GM20431 (cell line): ENCODE measurements around the gene CDH4.
"Not testable (repeated sequence)": the region's sequence is repeated elsewhere in the genome, so short reads cannot be mapped to it uniquely, and the experiment has no call there.

Source experiments
- in situ Hi-C: fragments of 300-500 bp; cut with MseI, MboI; formaldehyde crosslinking; loops from one replicate; pipeline ENCODE4 v1.15.0; 2020; ENCODE audit warnings: low sequenced_read_pairs; ENCODE audit not compliant: unreplicated experiment

Gene CDH4

GRCh38 chr20:61972636-61973508, 720.8 kb downstream of the CDH4 start:
- in situ Hi-C loops = no loop called here

GRCh38 chr20:61973515-61974356, 721.7 kb downstream of the CDH4 start:
- in situ Hi-C loops = no loop called here

DNA sequence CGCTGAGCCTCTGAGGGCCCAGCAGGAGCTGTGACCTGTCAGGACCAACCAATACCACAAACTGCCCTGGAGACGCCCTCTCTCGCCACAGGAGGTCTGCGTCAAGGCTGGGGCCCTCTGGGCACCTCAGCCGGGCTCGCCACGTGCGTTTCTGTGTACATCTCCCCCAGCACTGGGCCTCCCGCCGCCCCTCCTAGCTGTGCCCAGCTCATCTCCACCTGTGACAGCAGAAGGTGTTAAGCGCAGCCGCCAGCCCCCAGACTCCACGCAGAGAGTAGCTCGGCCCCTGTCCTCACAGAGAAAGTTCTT, 722.2 kb downstream of the CDH4 start:
- in situ Hi-C loops = no loop called here

DNA sequence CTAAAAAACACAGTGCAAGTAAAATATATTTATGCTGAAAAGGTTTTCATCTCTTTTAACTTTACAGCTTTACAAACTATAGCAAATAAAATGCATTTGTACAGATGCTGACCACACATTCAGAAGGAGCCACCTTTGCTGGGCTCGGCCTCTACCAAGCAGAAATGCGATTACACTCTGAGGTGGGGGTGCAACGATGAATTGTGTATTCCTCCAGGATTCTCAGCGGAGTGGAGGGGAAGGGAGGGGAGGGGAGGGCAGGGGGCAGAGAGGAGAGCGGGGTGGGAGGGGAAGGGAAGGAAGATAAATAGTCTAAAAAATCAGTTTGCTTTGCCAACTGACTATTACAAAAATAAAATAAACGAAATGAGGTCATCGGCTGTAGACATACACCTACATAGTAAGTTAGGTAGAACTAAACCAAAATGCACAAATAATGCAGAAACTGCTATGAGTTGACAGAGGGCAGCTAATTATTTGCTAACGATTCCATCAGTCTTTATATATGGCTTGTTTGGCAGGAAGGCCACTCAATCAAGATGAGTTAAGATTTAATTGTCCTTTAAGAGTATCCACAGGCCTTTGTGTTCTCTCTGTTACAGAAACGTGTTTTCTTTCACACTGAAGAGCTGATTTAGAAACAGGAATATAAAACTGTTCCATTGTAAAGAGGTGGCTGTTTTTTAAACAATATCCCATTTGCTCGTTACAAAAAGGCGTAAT, 723.5 kb downstream of the CDH4 start:
- in situ Hi-C loops = no loop called here

DNA sequence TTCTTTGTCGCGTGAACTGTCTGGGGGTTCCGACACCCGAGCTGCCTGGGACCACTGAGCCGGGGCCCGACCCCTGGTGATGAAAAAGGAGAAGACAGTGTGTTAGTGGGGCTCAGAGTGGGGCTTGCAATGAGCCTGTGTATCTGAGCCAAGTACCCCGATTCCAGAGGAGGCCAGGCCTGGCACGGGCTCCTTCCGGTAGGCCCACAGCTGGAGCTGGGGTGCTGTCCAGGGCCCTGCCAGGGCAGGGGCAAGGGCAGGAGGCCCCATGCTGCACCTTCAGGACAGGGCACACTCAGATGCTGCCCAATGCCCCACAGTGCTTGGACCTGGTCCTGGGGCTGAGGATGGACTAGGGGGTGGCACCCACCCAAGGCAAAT, 724.2 kb downstream of the CDH4 start:
- in situ Hi-C loops = no loop called here

- in situ Hi-C loops = no loop called here
Measured at GRCh38 chr20:61976644-61977418, 724.8 kb downstream of the CDH4 start.

- in situ Hi-C loops = no loop called here
Measured at GRCh38 chr20:61977419-61977786, 725.3 kb downstream of the CDH4 start.

- in situ Hi-C loops = no loop called here
Measured at GRCh38 chr20:61978491-61978890, 726.4 kb downstream of the CDH4 start.

DNA sequence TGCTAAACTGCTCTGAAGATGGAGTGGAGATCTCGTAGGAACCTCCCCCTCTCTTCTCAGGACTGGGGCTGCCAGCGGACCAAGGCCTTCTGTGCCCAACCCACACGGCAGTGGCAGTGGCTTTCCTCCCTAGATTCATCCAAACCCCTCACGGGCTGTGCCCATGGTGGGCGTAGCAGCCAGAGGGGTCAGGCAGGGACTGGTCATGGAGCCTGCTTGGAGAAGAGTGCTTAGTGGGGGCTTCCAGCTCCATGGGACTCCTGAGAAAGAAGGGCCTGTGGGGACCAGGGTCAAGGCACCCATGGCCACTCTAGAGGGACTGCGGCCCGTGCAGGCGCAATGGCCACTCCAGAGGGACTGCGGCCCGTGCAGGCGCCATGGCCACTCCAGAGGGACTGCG, 727.0 kb downstream of the CDH4 start:
- in situ Hi-C loops = no loop called here

GRCh38 chr20:61979701-61980635, 727.9 kb downstream of the CDH4 start:
- in situ Hi-C loops = no loop called here

GRCh38 chr20:61980647-61981583, 728.9 kb downstream of the CDH4 start:
- in situ Hi-C loops = no loop called here

DNA sequence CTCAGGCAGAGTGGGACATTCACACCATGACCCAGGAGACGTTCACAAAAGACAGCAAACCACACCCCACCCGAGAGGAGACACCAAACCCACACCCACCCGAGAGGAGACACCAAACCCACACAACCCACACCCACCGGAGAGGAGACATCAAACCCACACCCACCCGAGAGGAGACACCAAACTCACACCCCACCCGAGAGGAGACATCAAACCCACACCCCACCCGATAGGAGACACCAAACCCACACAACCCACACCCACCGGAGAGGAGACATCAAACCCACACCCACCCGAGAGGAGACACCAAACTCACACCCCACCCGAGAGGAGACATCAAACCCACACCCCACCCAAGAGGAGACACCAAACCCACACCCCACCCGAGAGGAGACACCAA, 729.6 kb downstream of the CDH4 start:
- in situ Hi-C loops = not testable (repeated sequence)

DNA sequence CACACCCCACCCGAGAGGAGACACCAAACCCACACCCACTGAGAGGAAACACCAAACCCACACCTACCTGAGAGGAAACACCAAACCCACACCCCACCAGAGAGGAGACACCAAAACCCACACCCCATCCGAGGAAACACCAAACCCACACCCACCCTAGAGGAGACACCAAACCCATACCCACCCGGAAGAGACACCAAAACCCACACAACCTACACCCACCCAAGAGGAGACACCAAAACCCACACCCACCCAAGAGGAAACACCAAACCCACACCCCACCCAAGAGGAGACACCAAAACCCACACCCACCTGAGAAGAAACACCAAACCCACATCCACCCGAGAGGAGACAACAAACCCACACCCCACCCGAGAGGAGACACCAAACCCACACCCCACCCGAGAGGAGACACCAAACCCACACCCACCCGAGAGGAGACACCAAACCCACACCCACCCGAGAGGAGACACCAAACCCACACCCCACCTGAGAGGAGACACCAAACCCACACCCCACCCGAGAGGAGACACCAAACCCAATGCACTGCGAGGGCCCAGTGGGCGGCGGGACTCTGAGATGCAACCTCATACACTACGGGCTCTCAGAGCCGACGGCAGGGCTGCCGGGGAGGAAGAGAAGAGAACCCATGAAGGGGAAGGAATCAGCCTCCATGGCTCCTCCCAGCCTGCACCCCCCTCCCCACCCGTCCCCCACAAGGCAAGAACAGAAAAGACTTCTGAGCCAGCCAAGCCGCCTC, 730.3 kb downstream of the CDH4 start:
- in situ Hi-C loops = no loop called here

DNA sequence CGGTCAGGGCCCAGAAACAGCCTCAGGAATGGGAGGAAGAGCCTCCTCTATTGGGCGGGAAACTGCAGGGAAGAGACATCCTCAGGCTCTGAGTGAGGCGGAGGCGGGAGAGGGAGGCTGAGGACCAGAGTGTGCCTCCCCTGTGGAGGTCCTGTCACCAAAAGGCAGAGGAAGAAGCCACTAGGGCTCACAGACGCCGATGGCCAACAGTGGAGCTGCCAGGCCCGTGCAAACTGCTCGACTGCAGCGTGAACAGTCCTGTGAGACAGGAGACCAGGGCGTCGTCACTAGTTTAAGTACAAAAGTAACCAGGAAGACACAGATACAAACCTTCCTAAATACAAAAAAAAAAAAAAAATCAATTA, 730.9 kb downstream of the CDH4 start:
- in situ Hi-C loops = no loop called here

GRCh38 chr20:61983965-61984364, 731.9 kb downstream of the CDH4 start:
- in situ Hi-C loops = no loop called here

DNA sequence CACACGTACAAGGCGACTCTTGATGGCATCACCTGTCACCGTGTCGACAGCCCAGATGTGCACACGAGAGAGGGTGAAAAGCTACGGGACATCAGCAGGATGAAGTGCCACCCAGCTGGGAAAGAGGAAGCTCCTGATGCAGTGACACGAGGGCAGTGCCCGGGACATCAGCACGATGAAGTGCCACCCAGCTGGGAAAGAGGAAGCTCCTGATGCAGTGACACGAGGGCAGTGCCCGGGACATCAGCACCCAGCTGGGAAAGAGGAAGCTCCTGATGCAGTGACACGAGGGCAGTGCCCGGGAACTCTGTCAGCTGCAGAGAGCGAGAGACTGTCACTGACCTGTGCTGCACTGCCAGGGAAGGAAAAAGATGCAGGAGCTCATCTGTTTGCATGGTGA, 732.4 kb downstream of the CDH4 start:
- in situ Hi-C loops = not testable (repeated sequence)

- in situ Hi-C loops = no loop called here
Measured at GRCh38 chr20:61985096-61985495, 733.0 kb downstream of the CDH4 start.
